Liver (tissue), 9 donors: ENCODE results near the gene PLEK2. TPM values are rescaled to one million over a fixed set of nuclear protein-coding genes. Genes with fewer than 3 reads are reported as not detected.

Experiments
- DNase-seq: peaks from one replicate; pipeline ENCODE4 v3.0.0-alpha.2; 2017; ENCODE audit warnings: low spot score
- H3K27ac ChIP-seq, 2 donors: one replicate each; pipeline ENCODE4 v1.7.0; 2013; ENCODE audit warnings: inconsistent platforms in 2 of 2, low read length in 2 of 2, control low read depth in 1 of 2, low read depth in 1 of 2, mild to moderate bottlenecking in 1 of 2
- H3K27me3 ChIP-seq, 4 donors: one replicate each; pipeline versions ENCODE4 v1.6.1 to v1.7.0; 2013; ENCODE audit warnings: low read length in 3 of 4, inconsistent platforms in 1 of 4, mild to moderate bottlenecking in 1 of 4, moderate library complexity in 1 of 4; ENCODE audit not compliant: control insufficient read depth in 4 of 4, insufficient read depth in 4 of 4
- H3K36me3 ChIP-seq, 4 donors: one replicate each; pipeline versions ENCODE4 v1.6.1 to v1.7.0; 2013; ENCODE audit warnings: low read length in 3 of 4, mild to moderate bottlenecking in 3 of 4, low read depth in 1 of 4, moderate library complexity in 1 of 4; ENCODE audit not compliant: control insufficient read depth in 4 of 4, insufficient read depth in 3 of 4
- H3K4me1 ChIP-seq, 4 donors: one replicate each; pipeline versions ENCODE4 v1.6.1 to v1.7.0; 2013; ENCODE audit warnings: low read length in 3 of 4, mild to moderate bottlenecking in 3 of 4, moderate library complexity in 1 of 4; ENCODE audit not compliant: control insufficient read depth in 4 of 4, insufficient read depth in 4 of 4
- H3K4me3 ChIP-seq, 3 donors: one replicate each; pipeline versions ENCODE4 v1.6.1 to v1.7.0; 2013; ENCODE audit warnings: low read length in 3 of 3, control low read depth in 1 of 3, low read depth in 1 of 3, mild to moderate bottlenecking in 1 of 3
- H3K9ac ChIP-seq, 2 donors: one replicate each; pipeline ENCODE4 v1.7.0; 2013; ENCODE audit warnings: low read length in 2 of 2, mild to moderate bottlenecking in 2 of 2, moderate library complexity in 2 of 2, control low read depth in 1 of 2, low read depth in 1 of 2
- H3K9me3 ChIP-seq, 4 donors: one replicate each; pipeline versions ENCODE4 v1.6.1 to v1.7.0; 2013; ENCODE audit warnings: low read length in 3 of 4; ENCODE audit not compliant: control insufficient read depth in 4 of 4
- ATF3 ChIP-seq: IDR thresholded peaks from 2 replicates; pipeline ENCODE4 v1.6.1; 2016; ENCODE audit warnings: antibody characterized with exemption
- CTCF ChIP-seq: fragments of 150-350 bp; IDR thresholded peaks from 2 replicates; pipeline ENCODE4 v1.5.1; 2017; ENCODE audit warnings: improper control_type of control experiment, low read depth, low read length; ENCODE audit not compliant: missing input control
- EGR1 ChIP-seq, 2 donors: IDR thresholded peaks; 2 replicates each; pipeline ENCODE4 v1.6.1; 2016 to 2018; ENCODE audit warnings: antibody characterized with exemption in 2 of 2, low read depth in 2 of 2
- FOXA1 ChIP-seq: IDR thresholded peaks from 2 replicates; pipeline ENCODE4 v1.6.1; 2016; ENCODE audit warnings: antibody characterized with exemption
- FOXA2 ChIP-seq: IDR thresholded peaks from 2 replicates; pipeline ENCODE4 v1.6.1; 2016; ENCODE audit warnings: antibody characterized with exemption
- GABPA ChIP-seq, 2 donors: IDR thresholded peaks in 1 of 2; conservative IDR thresholded peaks in 1 of 2; 2 replicates each; pipeline ENCODE4 v1.6.1; 2016; ENCODE audit warnings: antibody characterized with exemption in 2 of 2, mild to moderate bottlenecking in 1 of 2, moderate library complexity in 1 of 2
- HNF4A ChIP-seq, 2 donors: conservative IDR thresholded peaks; 2 replicates each; pipeline ENCODE4 v1.6.1; 2016; ENCODE audit warnings: antibody characterized with exemption in 2 of 2, mild to moderate bottlenecking in 2 of 2
- HNF4G ChIP-seq: IDR thresholded peaks from 2 replicates; pipeline ENCODE4 v1.6.1; 2016; ENCODE audit warnings: antibody characterized with exemption
- MAX ChIP-seq: IDR thresholded peaks from 2 replicates; pipeline ENCODE4 v1.6.1; 2016; ENCODE audit warnings: antibody characterized with exemption
- NR2F2 ChIP-seq: IDR thresholded peaks from 2 replicates; pipeline ENCODE4 v1.6.1; 2016; ENCODE audit warnings: antibody characterized with exemption
- RAD21 ChIP-seq, 2 donors: IDR thresholded peaks; 2 replicates each; pipeline ENCODE4 v1.6.1; 2016; ENCODE audit warnings: antibody characterized with exemption in 2 of 2, mild to moderate bottlenecking in 2 of 2
- REST ChIP-seq: IDR thresholded peaks from 2 replicates; pipeline ENCODE4 v1.6.1; 2016; ENCODE audit warnings: antibody characterized with exemption, mild to moderate bottlenecking
- RXRA ChIP-seq, 2 donors: IDR thresholded peaks; 2 replicates each; pipeline ENCODE4 v1.6.1; 2017 to 2018; ENCODE audit warnings: antibody characterized with exemption in 2 of 2, mild to moderate bottlenecking in 1 of 2
- SP1 ChIP-seq: IDR thresholded peaks from 2 replicates; pipeline ENCODE4 v1.6.1; 2018; ENCODE audit warnings: antibody characterized with exemption, mild to moderate bottlenecking
- TAF1 ChIP-seq: conservative IDR thresholded peaks from 2 replicates; pipeline ENCODE4 v1.6.1; 2016; ENCODE audit warnings: antibody characterized with exemption, mild to moderate bottlenecking
- YY1 ChIP-seq: IDR thresholded peaks from 2 replicates; pipeline ENCODE4 v1.6.1; 2016; ENCODE audit warnings: antibody characterized with exemption, mild to moderate bottlenecking
- ZBTB33 ChIP-seq: IDR thresholded peaks from 2 replicates; pipeline ENCODE4 v1.6.1; 2016; ENCODE audit warnings: antibody characterized with exemption
- WGBS: extraction: QIAGEN DNeasy Blood & Tissue Kit; methylation state at CpG from one replicate; pipeline ENCODE4 v1.1.7; 2013; 5-methylcytosine and 5-hydroxymethylcytosine counted together
- polyA plus RNA-seq, 2 donors: library from polyadenylated mRNA; stranded (reverse) in 1 of 2; unstranded in 1 of 2; fragments of 200-250 nt in 1 of 2; fragments of >200 nt in 1 of 2; fragmentation: Nextera tagmentation in 1 of 2; extraction: Ambion mirVana in 1 of 2; gene quantifications; one replicate each; pipeline versions ENCODE4 v1.2.1 to v1.2.3, GENCODE V29; 2013 to 2015
- total RNA-seq, 2 donors: library from RNA; depleted of rRNA; stranded (reverse); fragments of >200 nt; gene quantifications; one replicate each; pipeline ENCODE4 v1.2.3, GENCODE V29; 2014
- donor health status: healthy.
- donor health status: healthy.
- donor health status: healthy.
- donor health status: healthy.
- donor health status: healthy.

Gene PLEK2
- total and polyA plus RNA-seq, 4 donors: 6.1 to 17.4 (median 11.2) TPM

- DNase-seq: no peak
- Histone ChIP-seq H3K9ac (peak overlapping the region; percentile 77 to 94), H3K27ac (peak overlapping the region; percentile 90 to 95), H3K4me3 (peak overlapping the region; percentile 76 to 93 (median 77)), H3K9me3 (no peaks in the 10 kb centered on the region), H3K27me3 (no peaks in the 10 kb centered on the region), H3K4me1 (peaks cover 7 to 47% (median 40%) of the 10 kb centered on the region in 4 donors), H3K36me3 (peaks cover 1 to 11% (median 8%) of the 10 kb centered on the region in 4 donors)
- no peak for TF ChIP-seq NR2F2
- TF ChIP-seq ATF3: no peak
- TF ChIP-seq RAD21 (IDR thresholded peaks at IDR 0.05): no peak
- no peak for TF ChIP-seq MAX
- peak; percentile 95 for TF ChIP-seq REST
- TF ChIP-seq HNF4G: no peak
- WGBS: 1% methylated on average over 34 of the region's 34 CpGs
Observed at GRCh38 chr14:67360470-67361206, 51.3 kb downstream of the PLEK2 start.

- Histone ChIP-seq H3K4me1 (peaks cover 7 to 47% (median 40%) of the 10 kb centered on the region in 4 donors), H3K27ac (peak within 1 kb of the TSS; percentile 90 to 95), H3K9me3 (no peaks in the 10 kb centered on the region), H3K36me3 (peaks cover 0 to 4% (median 2%) of the 10 kb centered on the region in 4 donors), H3K27me3 (no peaks in the 10 kb centered on the region), H3K4me3 (peak within 1 kb of the TSS; percentile 76 to 93 (median 86)), H3K9ac (peak within 1 kb of the TSS; percentile 91 to 94)
- peak; percentile 97 for DNase-seq
- under 1% methylated on average over 47 of the region's 47 CpGs for WGBS
- TF ChIP-seq FOXA2 (peak; percentile 46), HNF4A (conservative IDR thresholded peaks at IDR 0.05) (peak; percentile 65 to 77), TAF1 (no peak), REST (no peak), YY1 (peak; percentile 88), RAD21 (IDR thresholded peaks at IDR 0.05) (peak; percentile 63 to 64), ATF3 (no peak), FOXA1 (peak; percentile 79), SP1 (peak; percentile 82), CTCF (peak; percentile 87), MAX (peak; percentile 99), HNF4G (no peak), EGR1 (IDR thresholded peaks at IDR 0.05; ENCODE audit: low read depth in 2 of 2) (peak in 1 of 2 donors; percentile 80), NR2F2 (peak; percentile 71), GABPA (IDR thresholded peaks at IDR 0.05 in 1 of 2, conservative IDR thresholded peaks at IDR 0.05 in 1 of 2) (peak; percentile 95 to 99), RXRA (IDR thresholded peaks at IDR 0.05) (peak in 1 of 2 donors; percentile 55), ZBTB33 (peak; percentile 93)
Observed at GRCh38 chr14:67359775-67360469, 52.0 kb downstream of the PLEK2 start, which contains the start of the genes ATP6V1D and EIF2S1. Gene ATP6V1D, minus strand, starts transcription at chr14:67359804. Its CDS starts 106 bp downstream, at chr14:67359698. Gene EIF2S1, plus strand, starts transcription at chr14:67360328. Its CDS starts 4,440 bp downstream, at chr14:67364768.
